Heart left ventricle (tissue), 16 donors: ENCODE results near the gene SGSM1. TPM values are rescaled to one million over a fixed set of nuclear protein-coding genes. Genes with fewer than 3 reads are reported as not detected.

Experiments used
- ATAC-seq, 4 donors: fragments of 200-7000 bp; cut with Tn5 transposase; one replicate each; pipeline ENCODE4 v1.9.1; 2020 to 2022; ENCODE audit warnings: moderate library complexity in 4 of 4, mild to moderate bottlenecking in 3 of 4, moderate number of reproducible peaks in 1 of 4
- DNase-seq, 5 donors: peaks; one replicate each; pipeline ENCODE4 v3.0.0-alpha.2; 2020
- H3K27ac ChIP-seq, 12 donors: fragments of 200-600 bp; sonication (generic) in 4 of 12; one replicate each; pipeline versions ENCODE4 v1.5.0 to v1.8.0; 2016 to 2022; ENCODE audit warnings: mild to moderate bottlenecking in 2 of 12
- H3K27me3 ChIP-seq, 9 donors: fragments of 200-600 bp; sonication (generic) in 2 of 9; one replicate each; pipeline versions ENCODE4 v1.5.1 to v1.8.0; 2016 to 2022; ENCODE audit warnings: mild to moderate bottlenecking in 3 of 9
- H3K36me3 ChIP-seq, 9 donors: fragments of 200-600 bp; sonication (generic) in 2 of 9; one replicate each; pipeline versions ENCODE4 v1.5.0 to v1.8.0; 2018 to 2022; ENCODE audit warnings: mild to moderate bottlenecking in 2 of 9
- H3K4me1 ChIP-seq, 12 donors: fragments of 200-600 bp; sonication (generic) in 4 of 12; one replicate each; pipeline versions ENCODE4 v1.5.0 to v1.8.0; 2016 to 2022; ENCODE audit warnings: mild to moderate bottlenecking in 3 of 12
- H3K4me3 ChIP-seq, 12 donors: fragments of 200-600 bp; sonication (generic) in 4 of 12; one replicate each; pipeline versions ENCODE4 v1.5.0 to v1.8.0; 2017 to 2022; ENCODE audit warnings: mild to moderate bottlenecking in 9 of 12, moderate library complexity in 4 of 12
- H3K9me3 ChIP-seq, 12 donors: fragments of 200-600 bp; sonication (generic) in 4 of 12; one replicate each; pipeline versions ENCODE4 v1.5.0 to v1.8.0; 2016 to 2022; ENCODE audit warnings: mild to moderate bottlenecking in 1 of 12
- POLR2A ChIP-seq, 2 donors: fragments of 450-650 bp; IDR thresholded peaks; one replicate each; pipeline ENCODE4 v1.6.1; 2017; ENCODE audit warnings: antibody characterized with exemption in 2 of 2, mild to moderate bottlenecking in 2 of 2, moderate library complexity in 2 of 2
- WGBS, 4 donors: extraction: QIAGEN DNeasy Blood & Tissue Kit in 2 of 4; methylation state at CpG; one replicate each; pipeline versions ENCODE4 v1.1.5 to v1.1.7; 2013 to 2018; 5-methylcytosine and 5-hydroxymethylcytosine counted together
- intact Hi-C, 10 donors: fragments of 100-400 bp; cut with DNase I; formaldehyde crosslinking; loops; one replicate each; pipeline versions ENCODE4 v1.11.1 to v1.14.2; 2022
- polyA plus RNA-seq, 2 donors: library from polyadenylated mRNA; stranded (reverse); fragments of 200-250 nt; gene quantifications; one replicate each; pipeline ENCODE4 v1.2.3, GENCODE V29; 2013
- total RNA-seq, 9 donors: library from RNA; depleted of rRNA in 2 of 9; stranded (reverse); fragments of >200 nt in 2 of 9; fragmentation: NEBNext Ultra II Directional in 3 of 9; extraction: Animal tissue kit (Norgen Biotek cat#: 25700) in 3 of 9; gene quantifications; one replicate each; pipeline versions ENCODE4 v1.1.0 to v1.2.4, GENCODE V29; 2016 to 2023
- TF ChIP-seq, protein P1 (sequence below), 12 donors: fragments of 200-600 bp; sonication (generic) in 4 of 12; IDR thresholded peaks; one replicate each; pipeline versions ENCODE4 v1.5.0 to v1.8.0; 2018 to 2022; ENCODE audit warnings: antibody characterized with exemption in 12 of 12, mild to moderate bottlenecking in 5 of 12
- donor health status: ischemic (EF 13 %, LVEDD 7.1; RV severe dilation, severe dysfunction).
- donor health status: healthy with polysubstance abuse.
- donor health status: DM: no; HTN: yes; CAD: no.
- donor health status: DM: no; HTN: no; CAD: no.
- donor health status: ischemic (EF 25% LVEDD 6.9; RV normal size, moderate dysfunction).
- donor health status: ischemic (EF 25% LVEDD 5.7; RV mildly dilated, moderate dysfunction).
- donor health status: healthy.
- donor health status: DM: yes; HTN: yes; CAD: no.
- donor health status: ischemic (EF 35%, LVEDD 5.7; RV mildly dilated, moderate dysfunction).
- donor health status: nonischemic (EF 11% LVEDD 7.7; RV severe dilation, severe dysfunction).
- donor health status: DM: yes; HTN: yes; CAD: no.
- donor health status: PGD.
- donor health status: ischemic (EF 29% LVEDD 5.4; RV normal size, mild dysfunction).
- donor health status: nonischemic (EF 23%, LVEDD 6.1; RV moderate dilation, normal function).

The SGSM1 gene
- total and polyA plus RNA-seq, 11 donors = 2.1 to 11.0 (median 6.6) TPM

DNA sequence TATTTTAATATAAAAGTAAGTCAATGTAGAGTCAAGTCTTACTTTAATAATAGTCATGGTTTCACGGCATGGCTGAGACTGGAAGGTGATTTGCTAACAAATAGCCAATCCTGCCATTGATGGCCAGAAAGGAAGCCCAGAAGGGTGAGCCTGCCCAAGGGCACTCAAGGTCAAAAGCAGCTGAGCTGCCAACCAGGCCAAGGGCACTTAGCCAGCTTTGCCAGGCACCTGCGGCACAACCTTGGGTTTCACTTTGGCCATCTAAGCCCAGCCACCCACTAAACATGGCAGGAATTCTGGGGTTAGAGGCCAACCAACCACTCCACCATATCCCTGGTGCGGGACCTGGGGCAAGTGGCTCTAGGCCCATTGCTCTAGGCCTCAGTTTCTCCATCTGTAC, 136.3 kb downstream of the SGSM1 start:
- Histone ChIP-seq H3K36me3 (no peaks in the 10 kb centered on the region), H3K27ac (no peak overlapping the region), H3K4me3 (no peak overlapping the region), H3K4me1 (no peaks in the 10 kb centered on the region), H3K9me3 (no peaks in the 10 kb centered on the region), H3K27me3 (no peaks in the 10 kb centered on the region)
- TF ChIP-seq POLR2A (IDR thresholded peaks at IDR 0.05) = no peak
- TF ChIP-seq, protein P1, sequence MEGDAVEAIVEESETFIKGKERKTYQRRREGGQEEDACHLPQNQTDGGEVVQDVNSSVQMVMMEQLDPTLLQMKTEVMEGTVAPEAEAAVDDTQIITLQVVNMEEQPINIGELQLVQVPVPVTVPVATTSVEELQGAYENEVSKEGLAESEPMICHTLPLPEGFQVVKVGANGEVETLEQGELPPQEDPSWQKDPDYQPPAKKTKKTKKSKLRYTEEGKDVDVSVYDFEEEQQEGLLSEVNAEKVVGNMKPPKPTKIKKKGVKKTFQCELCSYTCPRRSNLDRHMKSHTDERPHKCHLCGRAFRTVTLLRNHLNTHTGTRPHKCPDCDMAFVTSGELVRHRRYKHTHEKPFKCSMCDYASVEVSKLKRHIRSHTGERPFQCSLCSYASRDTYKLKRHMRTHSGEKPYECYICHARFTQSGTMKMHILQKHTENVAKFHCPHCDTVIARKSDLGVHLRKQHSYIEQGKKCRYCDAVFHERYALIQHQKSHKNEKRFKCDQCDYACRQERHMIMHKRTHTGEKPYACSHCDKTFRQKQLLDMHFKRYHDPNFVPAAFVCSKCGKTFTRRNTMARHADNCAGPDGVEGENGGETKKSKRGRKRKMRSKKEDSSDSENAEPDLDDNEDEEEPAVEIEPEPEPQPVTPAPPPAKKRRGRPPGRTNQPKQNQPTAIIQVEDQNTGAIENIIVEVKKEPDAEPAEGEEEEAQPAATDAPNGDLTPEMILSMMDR (IDR thresholded peaks at IDR 0.05) = no peak
- 80 to 100% (median 85%) methylated on average over 2 to 3 of the region's 3 CpGs for WGBS, 4 donors
- no peak for DNase-seq
- no peak for ATAC-seq
- intact Hi-C loops = no loop called here

DNA sequence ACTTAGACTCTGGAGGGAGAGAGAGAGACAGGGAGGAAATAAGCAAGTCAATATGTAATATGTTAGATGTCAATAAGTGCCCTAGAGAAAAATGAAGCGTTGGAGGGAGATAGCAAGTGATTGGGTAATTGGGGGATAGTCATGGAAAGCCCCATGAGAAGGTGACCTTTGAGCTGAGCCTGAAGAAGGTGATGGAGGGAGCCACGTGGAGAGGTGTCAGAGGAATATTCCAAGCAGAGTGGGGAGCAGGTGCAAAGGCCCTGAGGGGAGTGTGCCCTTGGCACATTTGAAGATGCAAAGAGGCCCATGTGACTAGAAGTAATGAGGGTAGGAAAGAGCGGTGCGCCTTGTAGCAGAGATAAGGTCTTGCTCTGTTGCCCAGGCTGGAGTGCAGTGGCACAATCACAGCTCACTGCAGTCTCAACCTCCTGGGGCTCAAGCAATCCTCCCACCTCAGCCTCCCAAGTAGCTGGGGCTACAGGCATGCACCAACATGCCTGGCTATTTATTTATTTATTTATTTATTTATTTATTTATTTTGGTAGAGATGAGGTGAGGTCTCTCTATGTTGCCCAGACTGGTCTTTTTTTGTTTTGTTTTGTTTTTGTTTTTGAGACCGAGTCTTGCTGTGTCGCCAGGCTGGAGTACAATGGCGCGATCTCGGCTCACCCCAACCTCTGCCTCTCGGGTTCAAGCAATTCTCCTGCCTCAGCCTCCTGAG, 138.4 kb downstream of the SGSM1 start:
- TF ChIP-seq, protein P1 (IDR thresholded peaks at IDR 0.05) = no peak
- H3K27me3 ChIP-seq = peaks cover 0 to 15% (median 0%) of the 10 kb centered on the region in 9 donors

DNA sequence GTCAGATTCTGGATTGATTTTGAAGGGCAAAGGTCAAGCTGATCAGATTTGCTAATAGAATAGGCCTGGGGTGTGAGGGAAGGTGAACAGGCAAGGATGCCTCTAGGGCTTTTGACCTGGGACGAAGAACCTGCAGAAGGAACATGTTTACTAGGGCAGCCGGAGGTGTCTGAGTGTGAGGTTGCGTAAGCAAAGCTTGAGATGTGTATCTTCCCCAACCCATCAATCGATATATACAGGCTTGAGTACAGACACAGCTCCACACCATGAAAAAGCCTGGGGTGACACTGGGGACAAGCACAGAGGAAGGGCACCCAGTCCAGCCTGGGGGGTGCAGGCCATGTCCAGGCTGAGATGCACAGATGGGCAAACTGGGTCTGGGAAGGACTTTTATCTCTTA, 139.4 kb downstream of the SGSM1 start:
- H3K27ac ChIP-seq = no peak overlapping the region
- no peak for DNase-seq
- no peaks in the 10 kb centered on the region for H3K9me3 ChIP-seq
- peaks cover 0 to 15% (median 0%) of the 10 kb centered on the region in 9 donors for H3K27me3 ChIP-seq
- no peaks in the 10 kb centered on the region for H3K36me3 ChIP-seq
- TF ChIP-seq POLR2A (IDR thresholded peaks at IDR 0.05) = no peak
- TF ChIP-seq, protein P1 (IDR thresholded peaks at IDR 0.05) = no peak
- H3K4me1 ChIP-seq = peaks cover 0 to 7% (median 0%) of the 10 kb centered on the region in 12 donors
- no peak overlapping the region for H3K4me3 ChIP-seq
- intact Hi-C loops = no loop called here
- WGBS, 4 donors = 93 to 98% (median 95%) methylated on average over 4 of the region's 4 CpGs
- no peak for ATAC-seq

More for the DNA sequence above, 138.4 kb downstream of the SGSM1 start:
- H3K4me1 ChIP-seq = no peaks in the 10 kb centered on the region
- no peak for ATAC-seq
- H3K9me3 ChIP-seq = no peaks in the 10 kb centered on the region
- DNase-seq = no peak
- H3K4me3 ChIP-seq = no peak overlapping the region
- 92 to 94% (median 93%) methylated on average over 10 of the region's 10 CpGs for WGBS, 4 donors
- intact Hi-C loops = no loop called here
- H3K36me3 ChIP-seq = no peaks in the 10 kb centered on the region
- H3K27ac ChIP-seq = no peak overlapping the region

DNA sequence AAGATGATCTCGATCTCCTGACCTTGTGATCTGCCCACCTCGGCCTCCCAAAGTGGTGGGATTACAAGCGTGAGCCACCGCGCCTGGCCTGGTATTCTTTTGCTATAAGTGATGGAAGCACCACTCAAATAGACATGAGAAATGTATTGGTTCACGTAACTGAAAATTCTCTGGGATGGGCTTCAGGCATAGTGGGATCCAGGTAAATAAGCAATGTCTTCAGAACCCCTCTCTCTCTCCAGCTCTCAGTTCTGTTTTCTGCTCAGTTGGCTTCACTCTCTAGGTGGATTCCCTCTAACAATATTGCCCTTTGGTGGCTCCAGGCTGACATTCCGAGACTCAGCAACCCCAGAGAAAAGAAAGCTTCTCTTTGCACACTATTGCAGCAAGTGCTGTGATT, 141.4 kb downstream of the SGSM1 start:
- TF ChIP-seq, protein P1 (IDR thresholded peaks at IDR 0.05) = no peak
- TF ChIP-seq POLR2A (IDR thresholded peaks at IDR 0.05) = no peak
- Histone ChIP-seq H3K36me3 (no peaks in the 10 kb centered on the region), H3K9me3 (no peaks in the 10 kb centered on the region), H3K27me3 (peaks cover 0 to 15% (median 0%) of the 10 kb centered on the region in 9 donors), H3K4me3 (no peak overlapping the region), H3K27ac (no peak overlapping the region), H3K4me1 (peaks cover 0 to 11% (median 1%) of the 10 kb centered on the region in 12 donors)
- no peak for DNase-seq
- intact Hi-C loops = no loop called here
- WGBS, 4 donors = 83 to 96% (median 87%) methylated on average over 7 of the region's 7 CpGs
- ATAC-seq = no peak
